ENCODE measurements around the gene MLLT3.

The MLLT3 gene

DNA sequence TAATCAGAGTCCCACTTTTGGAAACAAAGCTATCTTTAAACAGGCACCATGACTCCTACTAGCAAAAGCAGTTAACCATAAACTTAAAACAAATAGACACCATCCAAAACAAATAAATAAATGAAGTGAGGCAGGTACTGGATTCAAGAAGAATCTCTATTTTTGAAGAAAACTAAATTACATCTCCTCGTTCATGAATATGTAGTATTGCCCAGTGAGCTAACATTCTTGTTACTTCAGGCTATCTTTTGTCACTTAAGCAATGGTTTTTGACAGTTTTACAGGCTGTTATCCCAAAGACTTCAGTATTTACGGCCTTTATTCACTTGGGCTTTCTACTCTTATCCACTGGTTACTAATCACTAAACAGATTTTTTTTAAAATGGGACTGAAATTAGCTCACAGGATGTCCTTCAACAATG is 242.5 kb downstream of the MLLT3 start:
- Histone ChIP-seq H3K4me2 (ENCODE audit: low read depth, low read length, poor library complexity, severe bottlenecking) (no peak overlapping the region), H3K9me3 (ENCODE audit: insufficient read depth, low read length) (no peaks in the 10 kb centered on the region), H3K27me3 (ENCODE audit: low read length) (no peaks in the 10 kb centered on the region), H3K4me3 (ENCODE audit: insufficient read depth, low read length, poor library complexity, severe bottlenecking) (no peak overlapping the region), H2AFZ (ENCODE audit: low read depth, low read length, severe bottlenecking) (no peak overlapping the region), H3F3A (ENCODE audit: insufficient read depth) (no peaks in the 10 kb centered on the region), H3K79me2 (ENCODE audit: insufficient read depth, low read length) (no peaks in the 10 kb centered on the region), H3K9ac (ENCODE audit: low read length) (no peak overlapping the region), H4K20me1 (ENCODE audit: low read depth, low read length) (peaks cover 3% of the 10 kb centered on the region; the same call in 1 of the 2 replicates), H3K27ac (ENCODE audit: low read depth, low read length) (no peak overlapping the region), H3K36me3 (ENCODE audit: low read length) (no peaks in the 10 kb centered on the region), H3K9me2 (replicated peaks; ENCODE audit: insufficient read depth, low read length) (no peaks in the 10 kb centered on the region)
- no peak for TF ChIP-seq EZH2phosphoT487 (conservative IDR thresholded peaks at IDR 0.05; ENCODE audit: low read length)
- TF ChIP-seq, protein P1, sequence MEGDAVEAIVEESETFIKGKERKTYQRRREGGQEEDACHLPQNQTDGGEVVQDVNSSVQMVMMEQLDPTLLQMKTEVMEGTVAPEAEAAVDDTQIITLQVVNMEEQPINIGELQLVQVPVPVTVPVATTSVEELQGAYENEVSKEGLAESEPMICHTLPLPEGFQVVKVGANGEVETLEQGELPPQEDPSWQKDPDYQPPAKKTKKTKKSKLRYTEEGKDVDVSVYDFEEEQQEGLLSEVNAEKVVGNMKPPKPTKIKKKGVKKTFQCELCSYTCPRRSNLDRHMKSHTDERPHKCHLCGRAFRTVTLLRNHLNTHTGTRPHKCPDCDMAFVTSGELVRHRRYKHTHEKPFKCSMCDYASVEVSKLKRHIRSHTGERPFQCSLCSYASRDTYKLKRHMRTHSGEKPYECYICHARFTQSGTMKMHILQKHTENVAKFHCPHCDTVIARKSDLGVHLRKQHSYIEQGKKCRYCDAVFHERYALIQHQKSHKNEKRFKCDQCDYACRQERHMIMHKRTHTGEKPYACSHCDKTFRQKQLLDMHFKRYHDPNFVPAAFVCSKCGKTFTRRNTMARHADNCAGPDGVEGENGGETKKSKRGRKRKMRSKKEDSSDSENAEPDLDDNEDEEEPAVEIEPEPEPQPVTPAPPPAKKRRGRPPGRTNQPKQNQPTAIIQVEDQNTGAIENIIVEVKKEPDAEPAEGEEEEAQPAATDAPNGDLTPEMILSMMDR (IDR thresholded peaks at IDR 0.05; ENCODE audit: insufficient read depth, low read length, poor library complexity, severe bottlenecking), result no peak

- Histone ChIP-seq H3K9ac (ENCODE audit: low read length) (no peak overlapping the region), H3K79me2 (ENCODE audit: insufficient read depth, low read length) (no peaks in the 10 kb centered on the region), H3K27me3 (ENCODE audit: low read length) (no peaks in the 10 kb centered on the region), H2AFZ (ENCODE audit: low read depth, low read length, severe bottlenecking) (no peak overlapping the region), H3K27ac (ENCODE audit: low read depth, low read length) (no peak overlapping the region), H3K9me2 (replicated peaks; ENCODE audit: insufficient read depth, low read length) (no peaks in the 10 kb centered on the region), H3K4me2 (ENCODE audit: low read depth, low read length, poor library complexity, severe bottlenecking) (no peak overlapping the region), H3K9me3 (ENCODE audit: insufficient read depth, low read length) (no peaks in the 10 kb centered on the region), H3F3A (ENCODE audit: insufficient read depth) (no peaks in the 10 kb centered on the region), H3K4me3 (ENCODE audit: insufficient read depth, low read length, poor library complexity, severe bottlenecking) (no peak overlapping the region), H3K36me3 (ENCODE audit: low read length) (no peaks in the 10 kb centered on the region), H4K20me1 (ENCODE audit: low read depth, low read length) (peaks cover 3% of the 10 kb centered on the region; the same call in 1 of the 2 replicates)
- TF ChIP-seq EZH2phosphoT487 (conservative IDR thresholded peaks at IDR 0.05; ENCODE audit: low read length), result no peak
- TF ChIP-seq, protein P1 (IDR thresholded peaks at IDR 0.05; ENCODE audit: insufficient read depth, low read length, poor library complexity, severe bottlenecking), result no peak
Measured at GRCh38 chr9:20378851-20379250, 243.4 kb downstream of the MLLT3 start.

GRCh38 chr9:20377790-20378189 is 244.5 kb downstream of the MLLT3 start:
- Histone ChIP-seq H4K20me1 (ENCODE audit: low read depth, low read length) (peaks cover 3% of the 10 kb centered on the region; the same call in 1 of the 2 replicates), H3K79me2 (ENCODE audit: insufficient read depth, low read length) (no peaks in the 10 kb centered on the region), H3K36me3 (ENCODE audit: low read length) (no peaks in the 10 kb centered on the region), H3K27ac (ENCODE audit: low read depth, low read length) (no peak overlapping the region), H3K27me3 (ENCODE audit: low read length) (no peaks in the 10 kb centered on the region), H3K9ac (ENCODE audit: low read length) (no peak overlapping the region), H3F3A (ENCODE audit: insufficient read depth) (no peaks in the 10 kb centered on the region), H3K9me3 (ENCODE audit: insufficient read depth, low read length) (no peaks in the 10 kb centered on the region), H2AFZ (ENCODE audit: low read depth, low read length, severe bottlenecking) (no peak overlapping the region), H3K9me2 (replicated peaks; ENCODE audit: insufficient read depth, low read length) (no peaks in the 10 kb centered on the region), H3K4me3 (ENCODE audit: insufficient read depth, low read length, poor library complexity, severe bottlenecking) (no peak overlapping the region), H3K4me2 (ENCODE audit: low read depth, low read length, poor library complexity, severe bottlenecking) (no peak overlapping the region)
- TF ChIP-seq EZH2phosphoT487 (conservative IDR thresholded peaks at IDR 0.05; ENCODE audit: low read length), result no peak
- TF ChIP-seq, protein P1 (IDR thresholded peaks at IDR 0.05; ENCODE audit: insufficient read depth, low read length, poor library complexity, severe bottlenecking), result no peak

All from SU-DHL-6 (cell line).